ENCODE measurements around the gene SURF2. TPM values are rescaled to one million over a fixed set of nuclear protein-coding genes. Genes with fewer than 3 reads are reported as not detected.

Gene SURF2
- total RNA-seq, 1 donor from 2014 or later, result 34.3 TPM

GRCh38 chr9:133393399-133393798 lies 37.0 kb downstream of the SURF2 start:
- Mint-ChIP-seq H3K27ac (ENCODE audit: unreplicated experiment) (no peak overlapping the region), H3K27me3 (ENCODE audit: low read depth) (peaks cover 9% of the 10 kb centered on the region), H3K4me3 (no peak overlapping the region), H3K36me3 (ENCODE audit: low read depth) (no peaks in the 10 kb centered on the region), H3K9me3 (no peaks in the 10 kb centered on the region), H3K4me1 (no peaks in the 10 kb centered on the region)
- no peak for DNase-seq (ENCODE audit: low read depth, low spot score)
- no peak for TF ChIP-seq CTCF (conservative IDR thresholded peaks at IDR 0.05)

- DNase-seq (ENCODE audit: low read depth, low spot score), result no peak
- H3K27ac Mint-ChIP-seq (ENCODE audit: unreplicated experiment), result no peak overlapping the region
- no peak overlapping the region for H3K4me3 Mint-ChIP-seq
- no peaks in the 10 kb centered on the region for H3K36me3 Mint-ChIP-seq (ENCODE audit: low read depth)
- peaks cover 9% of the 10 kb centered on the region for H3K27me3 Mint-ChIP-seq (ENCODE audit: low read depth)
- no peaks in the 10 kb centered on the region for H3K9me3 Mint-ChIP-seq
- no peak for TF ChIP-seq CTCF (conservative IDR thresholded peaks at IDR 0.05)
- H3K4me1 Mint-ChIP-seq, result no peaks in the 10 kb centered on the region
Measured at GRCh38 chr9:133394687-133395271, 38.4 kb downstream of the SURF2 start.

- Mint-ChIP-seq H3K36me3 (ENCODE audit: low read depth) (no peaks in the 10 kb centered on the region), H3K9me3 (no peaks in the 10 kb centered on the region), H3K27ac (ENCODE audit: unreplicated experiment) (no peak overlapping the region), H3K27me3 (ENCODE audit: low read depth) (peaks cover 9% of the 10 kb centered on the region), H3K4me1 (no peaks in the 10 kb centered on the region), H3K4me3 (peak overlapping the region; percentile 25)
- TF ChIP-seq CTCF (conservative IDR thresholded peaks at IDR 0.05), result peak; percentile 35
- peak; percentile 50 for DNase-seq (ENCODE audit: low read depth, low spot score)
Measured at GRCh38 chr9:133396952-133397351, 40.6 kb downstream of the SURF2 start.

GRCh38 chr9:133397370-133397769 lies 41.0 kb downstream of the SURF2 start:
- H3K9me3 Mint-ChIP-seq, result no peaks in the 10 kb centered on the region
- peaks cover 9% of the 10 kb centered on the region for H3K27me3 Mint-ChIP-seq (ENCODE audit: low read depth)
- H3K36me3 Mint-ChIP-seq (ENCODE audit: low read depth), result no peaks in the 10 kb centered on the region
- no peaks in the 10 kb centered on the region for H3K4me1 Mint-ChIP-seq
- DNase-seq (ENCODE audit: low read depth, low spot score), result no peak
- H3K27ac Mint-ChIP-seq (ENCODE audit: unreplicated experiment), result no peak overlapping the region
- no peak for TF ChIP-seq CTCF (conservative IDR thresholded peaks at IDR 0.05)
- H3K4me3 Mint-ChIP-seq, result peak overlapping the region; percentile 25

GRCh38 chr9:133397895-133398294 lies 41.5 kb downstream of the SURF2 start:
- TF ChIP-seq CTCF (conservative IDR thresholded peaks at IDR 0.05), result no peak
- Mint-ChIP-seq H3K4me3 (no peak overlapping the region), H3K27ac (ENCODE audit: unreplicated experiment) (no peak overlapping the region), H3K9me3 (no peaks in the 10 kb centered on the region), H3K36me3 (ENCODE audit: low read depth) (no peaks in the 10 kb centered on the region), H3K27me3 (ENCODE audit: low read depth) (peaks cover 9% of the 10 kb centered on the region), H3K4me1 (no peaks in the 10 kb centered on the region)
- no peak for DNase-seq (ENCODE audit: low read depth, low spot score)

Measured in neural crest cell (in vitro differentiated cells).